Activated CD4-positive, alpha-beta T cell treated with anti-CD3 and anti-CD28 coated beads, Interleukin-2, amount 10 ng/mL, durations not matched to agents 24 days and 14 days (primary cell): ENCODE results near the gene KIF1B. TPM values are rescaled to one million over a fixed set of nuclear protein-coding genes. Genes with fewer than 3 reads are reported as not detected.

Source experiments
- DNase-seq: peaks from one replicate; pipeline ENCODE4 v3.0.0; 2022
- H3K27ac Mint-ChIP-seq: one replicate; pipeline ENCODE4 v1.8.0; 2022; ENCODE audit warnings: mild to moderate bottlenecking, mixed read lengths
- H3K27me3 Mint-ChIP-seq: one replicate; pipeline ENCODE4 v1.8.0; 2022; ENCODE audit warnings: mixed read lengths
- H3K36me3 Mint-ChIP-seq: one replicate; pipeline ENCODE4 v1.8.0; 2022; ENCODE audit warnings: low read depth, mild to moderate bottlenecking, mixed read lengths
- H3K4me1 Mint-ChIP-seq: one replicate; pipeline ENCODE4 v1.8.0; 2021; ENCODE audit warnings: mixed read lengths
- H3K4me3 Mint-ChIP-seq: one replicate; pipeline ENCODE4 v1.8.0; 2022; ENCODE audit warnings: mild to moderate bottlenecking, moderate library complexity, mixed read lengths
- H3K9me3 Mint-ChIP-seq: one replicate; pipeline ENCODE4 v1.8.0; 2021; ENCODE audit warnings: mixed read lengths
- intact Hi-C: fragments of 100-400 bp; cut with micrococcal nuclease; formaldehyde crosslinking; loops from one replicate; pipeline ENCODE4 v1.15.1; 2023
- total RNA-seq: library from RNA; stranded (reverse); gene quantifications from 2 replicates; pipeline ENCODE4 v1.2.3, GENCODE V29; 2022

Gene KIF1B, protein sequence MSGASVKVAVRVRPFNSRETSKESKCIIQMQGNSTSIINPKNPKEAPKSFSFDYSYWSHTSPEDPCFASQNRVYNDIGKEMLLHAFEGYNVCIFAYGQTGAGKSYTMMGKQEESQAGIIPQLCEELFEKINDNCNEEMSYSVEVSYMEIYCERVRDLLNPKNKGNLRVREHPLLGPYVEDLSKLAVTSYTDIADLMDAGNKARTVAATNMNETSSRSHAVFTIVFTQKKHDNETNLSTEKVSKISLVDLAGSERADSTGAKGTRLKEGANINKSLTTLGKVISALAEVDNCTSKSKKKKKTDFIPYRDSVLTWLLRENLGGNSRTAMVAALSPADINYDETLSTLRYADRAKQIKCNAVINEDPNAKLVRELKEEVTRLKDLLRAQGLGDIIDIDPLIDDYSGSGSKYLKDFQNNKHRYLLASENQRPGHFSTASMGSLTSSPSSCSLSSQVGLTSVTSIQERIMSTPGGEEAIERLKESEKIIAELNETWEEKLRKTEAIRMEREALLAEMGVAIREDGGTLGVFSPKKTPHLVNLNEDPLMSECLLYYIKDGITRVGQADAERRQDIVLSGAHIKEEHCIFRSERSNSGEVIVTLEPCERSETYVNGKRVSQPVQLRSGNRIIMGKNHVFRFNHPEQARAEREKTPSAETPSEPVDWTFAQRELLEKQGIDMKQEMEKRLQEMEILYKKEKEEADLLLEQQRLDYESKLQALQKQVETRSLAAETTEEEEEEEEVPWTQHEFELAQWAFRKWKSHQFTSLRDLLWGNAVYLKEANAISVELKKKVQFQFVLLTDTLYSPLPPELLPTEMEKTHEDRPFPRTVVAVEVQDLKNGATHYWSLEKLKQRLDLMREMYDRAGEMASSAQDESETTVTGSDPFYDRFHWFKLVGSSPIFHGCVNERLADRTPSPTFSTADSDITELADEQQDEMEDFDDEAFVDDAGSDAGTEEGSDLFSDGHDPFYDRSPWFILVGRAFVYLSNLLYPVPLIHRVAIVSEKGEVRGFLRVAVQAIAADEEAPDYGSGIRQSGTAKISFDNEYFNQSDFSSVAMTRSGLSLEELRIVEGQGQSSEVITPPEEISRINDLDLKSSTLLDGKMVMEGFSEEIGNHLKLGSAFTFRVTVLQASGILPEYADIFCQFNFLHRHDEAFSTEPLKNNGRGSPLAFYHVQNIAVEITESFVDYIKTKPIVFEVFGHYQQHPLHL (N-terminal part only)
- 17.8 and 19.3 TPM in 2 replicates for total RNA-seq

DNA sequence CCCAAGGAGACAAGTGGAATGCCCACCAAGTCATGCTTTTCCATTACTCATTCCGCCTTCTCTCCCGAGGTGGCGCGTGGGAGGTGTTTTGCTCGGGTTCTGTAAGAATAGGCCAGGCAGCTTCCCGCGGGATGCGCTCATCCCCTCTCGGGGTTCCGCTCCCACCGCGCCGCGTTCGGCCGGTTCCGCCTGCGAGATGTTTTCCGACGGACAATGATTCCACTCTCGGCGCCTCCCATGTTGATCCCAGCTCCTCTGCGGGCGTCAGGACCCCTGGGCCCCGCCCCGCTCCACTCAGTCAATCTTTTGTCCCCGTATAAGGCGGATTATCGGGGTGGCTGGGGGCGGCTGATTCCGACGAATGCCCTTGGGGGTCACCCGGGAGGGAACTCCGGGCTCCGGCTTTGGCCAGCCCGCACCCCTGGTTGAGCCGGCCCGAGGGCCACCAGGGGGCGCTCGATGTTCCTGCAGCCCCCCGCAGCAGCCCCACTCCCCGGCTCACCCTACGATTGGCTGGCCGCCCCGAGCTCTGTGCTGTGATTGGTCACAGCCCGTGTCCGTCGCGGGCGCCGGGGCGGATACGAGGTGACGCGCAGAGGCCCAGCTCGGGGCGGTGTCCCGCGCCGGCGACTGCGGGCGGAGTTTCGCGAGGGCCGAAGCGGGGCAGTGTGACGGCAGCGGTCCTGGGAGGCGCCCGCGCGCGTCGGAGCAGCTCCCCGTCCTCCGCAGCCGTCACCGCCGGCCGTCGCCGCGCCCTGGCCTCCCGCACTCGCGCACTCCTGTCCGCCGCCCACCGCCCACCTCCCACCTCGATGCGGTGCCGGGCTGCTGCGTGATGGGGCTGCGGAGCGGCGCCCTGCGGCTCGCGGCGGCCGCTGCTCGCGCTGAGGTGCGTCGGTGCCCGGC, at the start of gene KIF1B:
Gene KIF1B (plus strand): TSS at position 666 of the 906 bp plus-strand sequence. CDS start 21,759 bp downstream, outside the sequence.
- peaks cover 5% of the 10 kb centered on the region for H3K27me3 Mint-ChIP-seq
- no peaks in the 10 kb centered on the region for H3K9me3 Mint-ChIP-seq
- peak within 1 kb of the TSS; percentile 94 for H3K4me3 Mint-ChIP-seq
- peak within 1 kb of the TSS; percentile 86 for H3K27ac Mint-ChIP-seq
- H3K4me1 Mint-ChIP-seq: peaks cover 26% of the 10 kb centered on the region
- intact Hi-C loops: loop anchor here (1.0 to 10.0 kb wide), 7 partner anchors 40 to 285 kb away; partner anchors contain the start of genes PGD and UBE4B
- H3K36me3 Mint-ChIP-seq: no peaks in the 10 kb centered on the region
- peak; percentile 99 for DNase-seq

DNA sequence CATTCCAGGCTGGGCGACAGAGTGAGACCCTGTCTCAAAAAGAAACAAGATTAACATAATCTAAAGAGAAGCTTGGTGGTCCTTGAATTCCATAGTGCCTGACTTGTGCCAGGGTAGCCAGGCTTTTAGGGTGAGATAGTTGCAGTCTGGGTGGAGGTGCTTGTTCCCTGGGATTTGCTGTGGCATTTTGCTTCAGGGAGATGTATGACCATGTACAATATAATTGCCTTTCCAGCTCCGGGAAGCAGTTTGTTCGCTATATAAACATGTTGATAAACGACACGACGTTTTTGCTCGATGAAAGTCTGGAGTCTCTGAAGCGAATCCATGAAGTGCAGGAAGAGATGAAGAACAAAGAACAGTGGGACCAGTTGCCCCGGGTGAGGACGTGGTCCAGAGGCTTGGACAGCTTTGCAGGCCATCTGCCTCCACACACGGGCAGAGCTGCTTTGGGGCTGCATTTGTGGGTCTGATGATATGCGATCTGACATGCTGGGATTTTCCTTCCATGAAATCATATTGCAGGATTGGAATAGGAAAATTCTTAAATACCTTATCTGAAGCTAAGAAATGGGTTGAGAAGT, 49.4 kb upstream of the KIF1B start:
- no peaks in the 10 kb centered on the region for H3K9me3 Mint-ChIP-seq
- no peak overlapping the region for H3K4me3 Mint-ChIP-seq
- peaks cover 4% of the 10 kb centered on the region for H3K4me1 Mint-ChIP-seq
- intact Hi-C loops: no loop called here
- H3K27ac Mint-ChIP-seq: no peak overlapping the region
- H3K27me3 Mint-ChIP-seq: no peaks in the 10 kb centered on the region
- DNase-seq: no peak
- peaks cover 20% of the 10 kb centered on the region for H3K36me3 Mint-ChIP-seq

DNA sequence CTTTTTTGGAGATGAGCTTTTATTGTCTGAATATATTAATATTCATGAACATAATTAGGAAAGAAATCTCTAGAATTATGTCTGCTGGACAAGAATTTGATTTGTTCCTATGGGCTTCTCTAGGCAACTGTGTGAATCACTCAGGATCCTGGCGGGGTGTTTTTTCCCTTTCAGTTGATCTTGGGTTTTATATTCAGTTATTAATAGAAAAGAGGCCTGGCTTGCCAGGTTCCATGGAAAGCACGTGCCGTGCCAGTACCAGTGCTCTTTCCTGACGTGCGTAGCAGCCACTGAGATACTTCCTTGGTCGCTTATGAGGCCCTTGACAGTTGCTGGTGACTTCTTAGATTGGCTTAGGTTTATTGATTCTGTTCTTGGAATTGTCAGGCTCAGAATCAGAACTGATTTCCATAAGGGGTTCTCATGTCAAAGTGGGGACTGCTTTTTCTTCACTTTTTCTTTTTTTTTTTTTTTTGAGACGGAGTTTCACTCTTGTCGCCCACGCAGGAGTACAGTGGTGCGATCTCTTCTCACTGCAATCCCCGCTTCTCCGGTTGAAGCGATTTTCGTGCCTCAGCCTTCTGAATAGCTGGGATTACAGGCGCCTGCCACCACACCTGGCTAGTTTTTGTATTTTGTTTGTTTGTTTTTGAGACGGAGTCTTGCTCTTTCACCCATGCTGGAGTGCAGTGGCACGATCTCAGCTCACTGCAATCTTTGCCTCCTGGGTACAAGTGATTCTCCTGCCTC, 48.7 kb upstream of the KIF1B start:
- H3K4me1 Mint-ChIP-seq: peaks cover 4% of the 10 kb centered on the region
- intact Hi-C loops: no loop called here
- peaks cover 21% of the 10 kb centered on the region for H3K36me3 Mint-ChIP-seq
- H3K27me3 Mint-ChIP-seq: no peaks in the 10 kb centered on the region
- no peak for DNase-seq
- no peaks in the 10 kb centered on the region for H3K9me3 Mint-ChIP-seq
- no peak overlapping the region for H3K4me3 Mint-ChIP-seq
- no peak overlapping the region for H3K27ac Mint-ChIP-seq

DNA sequence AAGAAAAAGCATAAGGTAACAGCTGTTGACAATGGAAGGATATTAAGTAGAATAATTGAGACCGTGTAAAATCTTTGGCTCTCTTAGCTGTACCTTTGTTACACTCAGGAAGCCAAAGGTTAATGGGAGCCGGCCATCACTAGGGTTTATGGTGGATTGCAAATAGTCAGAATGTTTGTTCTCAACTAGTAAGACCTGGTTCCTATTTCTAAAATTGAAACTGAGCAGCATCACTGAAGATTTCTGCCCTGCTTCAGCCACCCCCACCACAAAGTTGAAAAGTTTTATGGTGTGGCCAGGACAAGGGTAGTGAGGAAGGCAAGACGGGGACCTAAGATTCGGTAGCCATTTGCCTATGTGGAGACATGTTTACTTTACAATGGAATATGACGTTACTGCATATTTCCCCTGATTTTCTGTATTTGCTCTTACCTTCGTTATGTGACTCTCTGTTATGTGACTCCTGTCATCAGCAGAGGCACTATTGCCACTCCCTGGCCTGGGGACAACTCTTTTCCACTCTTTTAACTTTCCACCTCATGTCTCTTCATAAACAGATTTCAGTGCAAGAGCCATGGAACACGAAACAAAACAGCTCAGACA, 41.4 kb upstream of the KIF1B start:
- DNase-seq: no peak
- Mint-ChIP-seq H3K4me1 (peaks cover 43% of the 10 kb centered on the region), H3K9me3 (peaks cover 4% of the 10 kb centered on the region), H3K27ac (peak overlapping the region; percentile 65), H3K36me3 (peaks cover 61% of the 10 kb centered on the region), H3K4me3 (no peak overlapping the region), H3K27me3 (no peaks in the 10 kb centered on the region)
- intact Hi-C loops: no loop called here

DNA sequence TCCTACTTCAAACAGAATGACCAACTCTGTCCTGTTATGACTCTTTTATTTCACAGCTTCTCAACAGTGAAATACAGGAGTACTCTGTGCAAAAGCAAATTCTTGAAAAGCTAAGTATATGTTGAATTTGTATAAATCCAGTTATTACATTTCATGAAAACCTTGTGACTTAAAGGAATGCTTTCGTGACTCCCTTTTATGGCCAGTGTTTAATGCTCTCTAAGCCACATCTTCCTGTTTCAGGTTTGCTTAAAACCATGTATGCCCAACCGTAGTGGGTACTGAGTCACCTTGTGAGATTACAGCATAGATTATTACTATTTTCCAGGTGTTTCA, 40.2 kb upstream of the KIF1B start:
- Mint-ChIP-seq H3K4me1 (peaks cover 45% of the 10 kb centered on the region), H3K27me3 (no peaks in the 10 kb centered on the region), H3K36me3 (peaks cover 62% of the 10 kb centered on the region), H3K4me3 (peak overlapping the region; percentile 67), H3K9me3 (peaks cover 4% of the 10 kb centered on the region), H3K27ac (peak overlapping the region; percentile 85)
- DNase-seq: peak; percentile 77
- intact Hi-C loops: loop anchor here (1.0 to 5.0 kb wide), 5 partner anchors 40 to 842 kb away; partner anchors contain the start of genes KIF1B and TARDBP

DNA sequence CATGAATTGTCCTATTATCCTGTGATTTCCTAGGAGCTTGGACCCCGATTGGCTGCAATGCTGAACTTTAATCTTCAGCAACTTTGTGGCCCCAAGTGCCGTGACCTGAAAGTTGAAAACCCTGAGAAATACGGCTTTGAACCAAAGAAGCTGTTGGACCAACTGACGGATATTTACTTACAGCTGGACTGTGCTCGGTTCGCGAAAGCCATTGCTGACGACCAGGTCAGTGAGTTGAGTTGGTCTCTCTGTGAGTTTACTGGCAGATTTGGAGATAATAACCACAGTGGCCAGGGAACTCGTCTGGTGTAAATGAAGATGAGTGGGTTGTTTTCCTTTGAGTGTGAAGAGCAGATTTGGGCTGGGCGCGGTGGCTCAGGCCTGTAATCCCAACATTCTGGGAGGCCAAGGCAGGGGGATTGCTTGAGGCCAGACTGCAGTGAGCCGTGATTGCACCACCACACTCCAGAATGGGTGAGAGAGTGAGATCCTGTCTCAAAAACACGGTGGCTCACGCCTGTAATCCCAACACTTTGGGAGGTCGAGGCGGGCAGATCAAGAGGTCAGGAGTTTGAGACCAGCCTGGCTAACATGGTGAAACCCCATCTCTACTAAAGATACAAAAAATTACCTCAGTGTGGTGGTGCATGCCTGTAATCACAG, 39.1 kb upstream of the KIF1B start:
- Mint-ChIP-seq H3K4me1 (peaks cover 42% of the 10 kb centered on the region), H3K27me3 (no peaks in the 10 kb centered on the region), H3K9me3 (peaks cover 4% of the 10 kb centered on the region), H3K36me3 (peaks cover 60% of the 10 kb centered on the region), H3K4me3 (peak overlapping the region; percentile 26), H3K27ac (peak overlapping the region; percentile 43)
- DNase-seq: no peak
- intact Hi-C loops: loop anchor here (5.0 kb wide), 2 partner anchors 326 to 841 kb away; partner anchors contain the start of gene TARDBP

DNA sequence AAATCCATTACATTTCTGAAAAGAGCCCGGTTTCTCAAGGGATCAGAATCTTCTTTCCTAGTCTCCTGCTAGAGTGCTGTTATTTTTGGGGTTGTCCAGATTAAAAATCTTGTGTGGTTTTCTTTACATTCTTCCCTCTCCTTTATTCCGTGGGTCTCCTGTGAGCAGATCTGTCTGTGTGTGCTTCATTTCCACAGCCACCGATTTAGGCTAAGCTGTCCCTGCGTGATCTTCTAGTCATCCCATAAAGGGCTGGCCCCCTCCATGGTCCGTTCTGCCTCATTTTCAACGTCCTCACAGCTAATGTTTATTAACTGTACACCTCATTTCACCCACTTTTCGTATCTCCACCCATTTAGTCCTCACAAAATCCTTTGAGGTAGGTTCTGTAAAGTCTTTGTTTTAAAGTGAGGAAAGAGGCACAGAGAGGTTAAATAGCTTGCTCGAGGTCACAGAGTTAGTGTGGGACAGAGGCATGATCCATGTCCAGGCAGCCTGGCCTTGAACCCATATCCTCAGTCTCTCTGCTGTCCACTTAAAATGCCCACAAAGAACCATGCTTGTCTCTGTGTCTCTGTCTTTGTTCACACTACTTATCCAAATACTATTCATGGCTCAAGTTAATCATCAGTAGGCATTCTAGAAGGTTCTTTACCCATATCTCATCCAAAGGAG, 38.2 kb upstream of the KIF1B start:
- Mint-ChIP-seq H3K27ac (no peak overlapping the region), H3K4me1 (peaks cover 42% of the 10 kb centered on the region), H3K27me3 (no peaks in the 10 kb centered on the region), H3K9me3 (peaks cover 4% of the 10 kb centered on the region), H3K4me3 (no peak overlapping the region), H3K36me3 (peaks cover 61% of the 10 kb centered on the region)
- no peak for DNase-seq
- intact Hi-C loops: loop anchor here (5.0 kb wide), 2 partner anchors 325 to 840 kb away; partner anchors contain the start of gene TARDBP

DNA sequence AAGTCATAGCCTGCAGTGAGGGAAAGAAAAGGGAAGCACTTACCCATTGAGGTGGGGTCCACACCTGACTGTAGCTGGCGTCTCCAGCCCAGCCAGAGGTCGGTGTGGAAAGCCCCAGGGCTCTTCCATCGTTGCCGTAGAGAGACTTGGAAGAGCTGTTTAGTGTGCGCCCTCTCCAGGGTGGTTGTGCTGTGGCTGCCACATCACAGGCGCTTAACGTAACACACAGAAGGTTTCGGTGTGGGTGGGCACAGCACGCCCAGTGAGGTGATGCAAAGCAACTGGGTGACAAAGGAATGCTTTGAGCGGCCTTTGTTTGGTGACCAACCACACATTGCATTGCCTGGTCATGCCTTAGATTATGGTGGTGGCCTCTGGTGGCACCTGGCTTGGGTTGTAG, 36.8 kb upstream of the KIF1B start:
- intact Hi-C loops: loop anchor here (5.0 kb wide), 2 partner anchors 324 to 839 kb away; partner anchors contain the start of gene TARDBP
- Mint-ChIP-seq H3K27me3 (no peaks in the 10 kb centered on the region), H3K36me3 (peaks cover 57% of the 10 kb centered on the region), H3K4me3 (no peak overlapping the region), H3K9me3 (peaks cover 4% of the 10 kb centered on the region), H3K4me1 (peaks cover 38% of the 10 kb centered on the region), H3K27ac (no peak overlapping the region)
- no peak for DNase-seq

DNA sequence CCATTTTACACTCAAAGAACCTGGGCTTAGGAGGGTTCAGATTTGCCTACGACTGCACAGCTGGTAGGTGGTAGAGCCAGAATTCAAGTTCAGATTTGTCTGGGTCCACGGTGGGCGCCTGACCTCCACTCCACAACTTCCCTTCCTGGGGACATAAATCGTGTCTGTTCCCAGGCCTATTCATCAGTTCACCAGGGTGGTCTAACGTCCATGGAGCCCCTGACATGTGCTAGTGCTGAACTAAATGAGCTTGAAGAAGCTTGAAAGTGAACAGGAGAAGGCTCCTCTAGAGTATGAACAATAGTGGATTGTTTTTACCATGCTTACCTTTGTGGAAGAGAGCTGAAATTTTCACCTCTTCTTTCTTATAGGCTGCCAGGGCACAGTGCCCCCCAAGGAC, 32.5 kb upstream of the KIF1B start:
- H3K4me3 Mint-ChIP-seq: no peak overlapping the region
- H3K27ac Mint-ChIP-seq: no peak overlapping the region
- H3K9me3 Mint-ChIP-seq: no peaks in the 10 kb centered on the region

DNA sequence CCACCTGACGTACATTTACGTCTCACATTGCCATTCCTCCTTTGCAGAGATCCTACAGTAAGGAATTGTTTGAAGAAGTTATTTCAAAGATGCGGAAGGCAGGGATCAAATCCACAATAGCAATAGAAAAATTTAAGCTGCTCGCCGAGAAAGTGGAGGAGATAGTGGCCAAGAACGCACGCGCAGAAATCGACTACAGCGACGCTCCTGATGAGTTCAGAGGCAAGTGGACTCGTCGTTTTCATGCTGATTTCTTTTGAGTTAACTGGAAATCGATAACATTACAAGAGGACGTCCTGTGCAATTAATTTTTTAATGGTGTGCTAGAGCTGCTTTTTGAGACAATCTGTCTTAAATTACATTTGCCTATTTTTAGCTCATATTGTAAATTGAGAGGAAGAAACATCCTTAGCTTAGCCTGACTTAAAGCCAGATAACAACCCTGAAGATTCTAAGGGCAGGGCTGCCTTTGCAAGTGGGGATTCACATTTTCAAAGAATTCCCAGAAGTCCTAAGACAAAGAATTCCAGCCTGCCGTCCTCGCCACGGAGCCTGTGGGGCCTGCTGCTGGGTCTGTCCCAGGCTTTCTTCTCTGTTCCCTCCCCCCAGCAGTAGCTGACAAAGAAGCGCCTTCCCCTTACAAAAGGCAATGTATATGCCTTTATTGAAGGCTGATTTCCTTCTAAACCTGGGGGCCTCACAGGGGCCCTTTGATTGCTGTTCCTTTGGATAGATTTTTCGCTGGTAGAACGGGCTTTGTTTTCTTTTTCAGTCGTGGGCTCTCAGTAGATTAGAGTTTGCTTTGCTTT, 31.6 kb upstream of the KIF1B start:
- no peaks in the 10 kb centered on the region for H3K9me3 Mint-ChIP-seq
- no peak overlapping the region for H3K4me3 Mint-ChIP-seq
- H3K4me1 Mint-ChIP-seq: peaks cover 4% of the 10 kb centered on the region
- no peaks in the 10 kb centered on the region for H3K27me3 Mint-ChIP-seq
- no peak overlapping the region for H3K27ac Mint-ChIP-seq
- intact Hi-C loops: no loop called here
- peaks cover 38% of the 10 kb centered on the region for H3K36me3 Mint-ChIP-seq
- DNase-seq: no peak

More for the DNA sequence above, 32.5 kb upstream of the KIF1B start:
- Mint-ChIP-seq H3K27me3 (no peaks in the 10 kb centered on the region), H3K36me3 (peaks cover 45% of the 10 kb centered on the region), H3K4me1 (peaks cover 5% of the 10 kb centered on the region)
- intact Hi-C loops: no loop called here
- no peak for DNase-seq
